Upper lobe of left lung (tissue), 4 donors: ENCODE data around the gene SLC10A7.

ENCODE experiments used
- EP300 ChIP-seq, 4 donors: sonication (generic); formaldehyde crosslinking; IDR thresholded peaks; one replicate each; pipeline ENCODE4 v1.5.1; 2017; ENCODE audit warnings: antibody characterized with exemption in 4 of 4, control low read depth in 2 of 4
- POLR2A ChIP-seq, 4 donors: fragments of 450-650 bp; IDR thresholded peaks; one replicate each; pipeline ENCODE4 v1.5.1; 2016 to 2017; ENCODE audit warnings: antibody characterized with exemption in 4 of 4, mild to moderate bottlenecking in 2 of 4
- TF ChIP-seq, protein P1 (sequence below), 6 experiments: fragments of 450-650 bp in 4 of 6; fragments of 200-600 bp in 2 of 6; sonication (generic) in 2 of 6; IDR thresholded peaks; one replicate each; pipeline ENCODE4 v1.5.1; 2016 to 2019; ENCODE audit warnings: antibody characterized with exemption in 6 of 6

DNA sequence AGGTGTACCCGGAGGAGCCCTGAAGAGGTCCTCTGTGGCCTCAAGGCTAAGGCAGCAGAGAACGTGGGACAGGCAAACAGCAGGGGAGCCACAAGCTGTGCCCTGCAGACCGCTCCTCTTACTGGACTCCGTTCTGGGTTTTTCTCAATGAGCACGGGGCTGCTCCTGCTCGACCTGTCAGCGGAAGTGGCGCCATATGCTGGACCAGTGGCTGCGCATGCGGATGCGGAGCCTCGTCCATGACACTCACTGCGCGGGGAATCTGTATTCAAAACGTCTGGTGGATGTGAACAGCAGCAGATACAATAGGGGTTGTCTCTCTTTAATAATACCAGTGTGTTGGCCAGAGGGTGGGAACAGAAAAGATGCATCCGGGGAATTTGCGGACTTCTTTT lies 277.9 kb downstream of the SLC10A7 start:
- TF ChIP-seq EP300 (IDR thresholded peaks at IDR 0.05), result no peak
- TF ChIP-seq, protein P1, sequence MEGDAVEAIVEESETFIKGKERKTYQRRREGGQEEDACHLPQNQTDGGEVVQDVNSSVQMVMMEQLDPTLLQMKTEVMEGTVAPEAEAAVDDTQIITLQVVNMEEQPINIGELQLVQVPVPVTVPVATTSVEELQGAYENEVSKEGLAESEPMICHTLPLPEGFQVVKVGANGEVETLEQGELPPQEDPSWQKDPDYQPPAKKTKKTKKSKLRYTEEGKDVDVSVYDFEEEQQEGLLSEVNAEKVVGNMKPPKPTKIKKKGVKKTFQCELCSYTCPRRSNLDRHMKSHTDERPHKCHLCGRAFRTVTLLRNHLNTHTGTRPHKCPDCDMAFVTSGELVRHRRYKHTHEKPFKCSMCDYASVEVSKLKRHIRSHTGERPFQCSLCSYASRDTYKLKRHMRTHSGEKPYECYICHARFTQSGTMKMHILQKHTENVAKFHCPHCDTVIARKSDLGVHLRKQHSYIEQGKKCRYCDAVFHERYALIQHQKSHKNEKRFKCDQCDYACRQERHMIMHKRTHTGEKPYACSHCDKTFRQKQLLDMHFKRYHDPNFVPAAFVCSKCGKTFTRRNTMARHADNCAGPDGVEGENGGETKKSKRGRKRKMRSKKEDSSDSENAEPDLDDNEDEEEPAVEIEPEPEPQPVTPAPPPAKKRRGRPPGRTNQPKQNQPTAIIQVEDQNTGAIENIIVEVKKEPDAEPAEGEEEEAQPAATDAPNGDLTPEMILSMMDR (IDR thresholded peaks at IDR 0.05), result no peak
- TF ChIP-seq POLR2A (IDR thresholded peaks at IDR 0.05), result no peak
